ENCODE measurements around the gene PTH2R.

- TF ChIP-seq, protein P1, sequence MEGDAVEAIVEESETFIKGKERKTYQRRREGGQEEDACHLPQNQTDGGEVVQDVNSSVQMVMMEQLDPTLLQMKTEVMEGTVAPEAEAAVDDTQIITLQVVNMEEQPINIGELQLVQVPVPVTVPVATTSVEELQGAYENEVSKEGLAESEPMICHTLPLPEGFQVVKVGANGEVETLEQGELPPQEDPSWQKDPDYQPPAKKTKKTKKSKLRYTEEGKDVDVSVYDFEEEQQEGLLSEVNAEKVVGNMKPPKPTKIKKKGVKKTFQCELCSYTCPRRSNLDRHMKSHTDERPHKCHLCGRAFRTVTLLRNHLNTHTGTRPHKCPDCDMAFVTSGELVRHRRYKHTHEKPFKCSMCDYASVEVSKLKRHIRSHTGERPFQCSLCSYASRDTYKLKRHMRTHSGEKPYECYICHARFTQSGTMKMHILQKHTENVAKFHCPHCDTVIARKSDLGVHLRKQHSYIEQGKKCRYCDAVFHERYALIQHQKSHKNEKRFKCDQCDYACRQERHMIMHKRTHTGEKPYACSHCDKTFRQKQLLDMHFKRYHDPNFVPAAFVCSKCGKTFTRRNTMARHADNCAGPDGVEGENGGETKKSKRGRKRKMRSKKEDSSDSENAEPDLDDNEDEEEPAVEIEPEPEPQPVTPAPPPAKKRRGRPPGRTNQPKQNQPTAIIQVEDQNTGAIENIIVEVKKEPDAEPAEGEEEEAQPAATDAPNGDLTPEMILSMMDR (conservative IDR thresholded peaks at IDR 0.05 in 1 of 2, IDR thresholded peaks at IDR 0.05 in 1 of 2; ENCODE audit: low read depth in 1 of 2, low read length in 2 of 2) = no peak
- no peak for TF ChIP-seq EZH2 (IDR thresholded peaks at IDR 0.05; ENCODE audit: low read length, missing control alignments)
These were observed 16.7 kb upstream of the PTH2R start for GRCh38 chr2:208389940-208390339.
